WTC11 (cell line): ENCODE measurements around the gene CACNA1B. TPM values are rescaled to one million over a fixed set of nuclear protein-coding genes. Genes with fewer than 3 reads are reported as not detected.

ENCODE experiments used
- ATAC-seq: fragments of 200-7000 bp; cut with Tn5 transposase; 2 replicates; pipeline ENCODE4 v1.10.0; 2021; ENCODE audit warnings: mild to moderate bottlenecking, moderate library complexity
- CTCF ChIA-PET: fragments of 300-600 bp; sonication (Branson Sonifier 250); formaldehyde crosslinking; loops from one replicate; lab custom pipeline; 2021; ENCODE audit warnings: antibody characterized with exemption; lab: Charles Lee
- POLR2A ChIA-PET: fragments of 350-600 bp; sonication (Branson Sonifier 250); formaldehyde crosslinking; loops from one replicate; lab custom pipeline; 2021; ENCODE audit warnings: antibody characterized with exemption; lab: Charles Lee
- DNase-seq: peaks from one replicate; pipeline ENCODE4 v3.0.0; 2021; ENCODE audit warnings: low spot score
- H3K27ac Mint-ChIP-seq: 2 replicates; pipeline ENCODE4 v1.8.0; 2021; ENCODE audit warnings: mixed read lengths
- H3K27me3 Mint-ChIP-seq: 2 replicates; pipeline ENCODE4 v1.8.0; 2021; ENCODE audit warnings: low read depth, mild to moderate bottlenecking, moderate library complexity, mixed read lengths
- H3K36me3 Mint-ChIP-seq: 2 replicates; pipeline ENCODE4 v1.8.0; 2021; ENCODE audit warnings: mixed read lengths
- H3K4me1 Mint-ChIP-seq: 2 replicates; pipeline ENCODE4 v1.8.0; 2022; ENCODE audit warnings: mixed read lengths
- H3K4me3 Mint-ChIP-seq: 2 replicates; pipeline ENCODE4 v1.8.0; 2021; ENCODE audit warnings: mild to moderate bottlenecking, moderate library complexity, mixed read lengths
- H3K9me3 Mint-ChIP-seq: 2 replicates; pipeline ENCODE4 v1.8.0; 2021; ENCODE audit warnings: mixed read lengths
- CTCF ChIP-seq: fragments of 200-600 bp; IDR thresholded peaks from 2 replicates; pipeline ENCODE4 v1.8.0; 2022; ENCODE audit warnings: antibody characterized with exemption
- ERG ChIP-seq: fragments of 250-450 bp; sonication (Bioruptor Pico); IDR thresholded peaks from 2 replicates; pipeline ENCODE4 v1.8.0; 2021; ENCODE audit warnings: mild to moderate bottlenecking
- ETV6 ChIP-seq: sonication (generic); formaldehyde crosslinking; IDR thresholded peaks from 2 replicates; pipeline ENCODE4 v1.8.1; 2022; ENCODE audit warnings: mild to moderate bottlenecking, missing genetic modification reagents
- IRF1 ChIP-seq: sonication (generic); formaldehyde crosslinking; IDR thresholded peaks from 2 replicates; pipeline ENCODE4 v1.8.0; 2023; ENCODE audit warnings: missing genetic modification reagents
- KAT7 ChIP-seq: sonication (generic); formaldehyde crosslinking; IDR thresholded peaks from 2 replicates; pipeline ENCODE4 v1.8.1; 2023; ENCODE audit warnings: missing genetic modification reagents, mild to moderate bottlenecking, borderline replicate concordance
- NFE2L1 ChIP-seq: sonication (generic); formaldehyde crosslinking; IDR thresholded peaks from 2 replicates; pipeline ENCODE4 v1.8.1; 2023; ENCODE audit warnings: missing genetic modification reagents
- NR2C2 ChIP-seq: sonication (generic); formaldehyde crosslinking; IDR thresholded peaks from 2 replicates; pipeline ENCODE4 v1.8.0; 2022; ENCODE audit warnings: mild to moderate bottlenecking, missing genetic modification reagents
- PRRX2 ChIP-seq: fragments of 250-450 bp; sonication (Bioruptor Pico); IDR thresholded peaks from 2 replicates; pipeline ENCODE4 v1.8.0; 2021; ENCODE audit warnings: mild to moderate bottlenecking
- RORB ChIP-seq: fragments of 250-450 bp; sonication (Bioruptor Pico); IDR thresholded peaks from 2 replicates; pipeline ENCODE4 v1.9.0; 2021; ENCODE audit warnings: mild to moderate bottlenecking
- ZNF121 ChIP-seq: sonication (generic); formaldehyde crosslinking; IDR thresholded peaks from 2 replicates; pipeline ENCODE4 v1.8.0; 2023; ENCODE audit warnings: missing genetic modification reagents
- ZNF317 ChIP-seq: sonication (generic); formaldehyde crosslinking; IDR thresholded peaks from 2 replicates; pipeline ENCODE4 v1.8.1; 2023; ENCODE audit warnings: low read depth, mild to moderate bottlenecking, moderate library complexity, missing genetic modification reagents, borderline replicate concordance
- ZNF396 ChIP-seq: fragments of 250-450 bp; sonication (Bioruptor Pico); IDR thresholded peaks from 2 replicates; pipeline ENCODE4 v1.8.0; 2021; ENCODE audit warnings: mild to moderate bottlenecking, moderate library complexity, borderline replicate concordance
- ZNF423 ChIP-seq: fragments of 250-450 bp; sonication (Bioruptor Pico); IDR thresholded peaks from 2 replicates; pipeline ENCODE4 v2.1.2; 2022; ENCODE audit warnings: mild to moderate bottlenecking, moderate library complexity
- ZNF512 ChIP-seq: sonication (generic); formaldehyde crosslinking; IDR thresholded peaks from 2 replicates; pipeline ENCODE4 v1.8.1; 2022; ENCODE audit warnings: missing genetic modification reagents, borderline replicate concordance
- ZSCAN18 ChIP-seq: fragments of 250-450 bp; sonication (Bioruptor Pico); IDR thresholded peaks from 2 replicates; pipeline ENCODE4 v2.1.2; 2022; ENCODE audit warnings: mild to moderate bottlenecking, moderate library complexity
- total RNA-seq: library from RNA; stranded (reverse); gene quantifications from 3 replicates; pipeline ENCODE4 v1.2.3, GENCODE V29; 2021

Gene CACNA1B
- total RNA-seq, 1 experiment from 2014 or later = 8.4 TPM

GRCh38 chr9:138098908-138099791 is 221.6 kb downstream of the CACNA1B start (continued):
- no peak for TF ChIP-seq ZNF512
- TF ChIP-seq NFE2L1 (CRISPR knock-in tag) = no peak
- no peak for TF ChIP-seq KAT7 (CRISPR knock-in tag)

GRCh38 chr9:138099803-138100598 is 222.4 kb downstream of the CACNA1B start:
- no peaks in the 10 kb centered on the region for H3K4me1 Mint-ChIP-seq
- ATAC-seq (no peak), DNase-seq (no peak)
- TF ChIP-seq ERG (CRISPR knock-in tag) = no peak
- TF ChIP-seq ZSCAN18 (CRISPR knock-in tag) = no peak
- TF ChIP-seq ZNF396 (CRISPR knock-in tag) = no peak
- no peak for TF ChIP-seq CTCF
- no peak for TF ChIP-seq ZNF121 (CRISPR knock-in tag)
- no peak for TF ChIP-seq NR2C2
- TF ChIP-seq ZNF423 (CRISPR knock-in tag) = no peak
- no peak for TF ChIP-seq IRF1
- no peak for TF ChIP-seq ETV6 (CRISPR knock-in tag)
- TF ChIP-seq ZNF317 (CRISPR knock-in tag) = no peak
- no peak for TF ChIP-seq PRRX2
- no peak for TF ChIP-seq RORB (CRISPR knock-in tag)
- no peak for TF ChIP-seq ZNF512
- peak overlapping the region; percentile 81; the same call in 1 of the 2 replicates for H3K27ac Mint-ChIP-seq
- peaks cover 17% of the 10 kb centered on the region for H3K36me3 Mint-ChIP-seq
- ChIA-PET CTCF (interaction anchor here (0.5 to 2.4 kb wide), 11 partner anchors 27 to 623 kb away, joined by 3 to 7 read pairs (median 4); no protein-coding TSS in a partner anchor), POLR2A (no interaction called here)
- H3K9me3 Mint-ChIP-seq = peaks cover 11% of the 10 kb centered on the region
- no peak overlapping the region for H3K4me3 Mint-ChIP-seq
- H3K27me3 Mint-ChIP-seq = no peaks in the 10 kb centered on the region
